HL-60 (cell line): ENCODE data around the gene LAMC2.

Source experiments
- GABPA ChIP-seq: IDR thresholded peaks from 2 replicates; pipeline ENCODE4 v1.6.1; 2012; ENCODE audit warnings: low read depth
- POLR2AphosphoS5 ChIP-seq: IDR thresholded peaks from 2 replicates; pipeline ENCODE4 v1.6.1; 2012; ENCODE audit warnings: low read depth
- TF ChIP-seq, protein P1 (sequence below): IDR thresholded peaks from one replicate; pipeline ENCODE4 v1.5.1; 2011; ENCODE audit warnings: low read length, control low read depth, inconsistent platforms; ENCODE audit not compliant: insufficient read depth

DNA sequence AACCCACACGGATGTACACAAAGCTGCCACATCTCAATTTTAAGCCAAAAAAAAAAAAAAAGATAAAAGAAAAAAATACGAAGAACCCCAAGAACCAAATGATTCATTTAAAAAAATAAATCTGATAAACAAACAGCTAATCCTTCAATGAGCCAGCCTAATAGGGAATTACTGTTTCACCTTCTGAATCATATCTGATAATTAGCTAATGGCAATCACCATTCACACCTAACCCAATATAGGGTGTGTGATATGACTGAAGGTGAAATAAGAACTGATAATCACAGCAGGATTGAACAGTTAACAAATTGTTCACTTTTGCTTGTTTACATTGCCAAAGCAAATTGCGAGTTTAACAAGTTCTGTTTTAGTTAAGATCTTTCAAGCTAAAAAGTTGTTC, 61.4 kb downstream of the LAMC2 start:
- TF ChIP-seq, protein P1, sequence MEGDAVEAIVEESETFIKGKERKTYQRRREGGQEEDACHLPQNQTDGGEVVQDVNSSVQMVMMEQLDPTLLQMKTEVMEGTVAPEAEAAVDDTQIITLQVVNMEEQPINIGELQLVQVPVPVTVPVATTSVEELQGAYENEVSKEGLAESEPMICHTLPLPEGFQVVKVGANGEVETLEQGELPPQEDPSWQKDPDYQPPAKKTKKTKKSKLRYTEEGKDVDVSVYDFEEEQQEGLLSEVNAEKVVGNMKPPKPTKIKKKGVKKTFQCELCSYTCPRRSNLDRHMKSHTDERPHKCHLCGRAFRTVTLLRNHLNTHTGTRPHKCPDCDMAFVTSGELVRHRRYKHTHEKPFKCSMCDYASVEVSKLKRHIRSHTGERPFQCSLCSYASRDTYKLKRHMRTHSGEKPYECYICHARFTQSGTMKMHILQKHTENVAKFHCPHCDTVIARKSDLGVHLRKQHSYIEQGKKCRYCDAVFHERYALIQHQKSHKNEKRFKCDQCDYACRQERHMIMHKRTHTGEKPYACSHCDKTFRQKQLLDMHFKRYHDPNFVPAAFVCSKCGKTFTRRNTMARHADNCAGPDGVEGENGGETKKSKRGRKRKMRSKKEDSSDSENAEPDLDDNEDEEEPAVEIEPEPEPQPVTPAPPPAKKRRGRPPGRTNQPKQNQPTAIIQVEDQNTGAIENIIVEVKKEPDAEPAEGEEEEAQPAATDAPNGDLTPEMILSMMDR: no peak
- no peak for TF ChIP-seq POLR2AphosphoS5
- no peak for TF ChIP-seq GABPA
